ENCODE results near the gene ATG14. TPM values are rescaled to one million over a fixed set of nuclear protein-coding genes. Genes with fewer than 3 reads are reported as not detected.

ATG14 gene
- total RNA-seq, 1 donor from 2014 or later = 13.2 TPM

DNA sequence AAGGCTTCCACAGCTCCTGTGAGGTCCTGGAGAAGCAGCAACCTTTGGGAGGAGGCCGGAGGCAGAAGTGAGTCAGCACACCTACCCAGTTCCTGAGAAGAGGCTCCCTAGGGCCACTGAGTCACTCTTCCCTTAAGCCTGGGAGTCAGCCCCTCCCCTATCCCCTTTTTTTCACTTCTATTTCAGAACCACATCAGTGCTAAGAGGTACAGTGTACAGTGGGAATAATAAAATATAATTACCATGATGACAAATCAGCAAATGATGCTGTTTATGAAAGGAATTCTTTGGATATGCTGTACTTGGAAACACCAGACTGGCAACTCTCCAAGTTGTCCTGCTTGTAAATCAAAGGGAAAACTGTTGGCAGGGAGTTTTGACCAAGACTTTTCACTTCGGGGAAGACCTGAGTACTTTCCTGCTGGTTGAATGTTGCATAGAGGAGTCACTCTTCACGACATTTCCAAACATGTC lies 36.5 kb upstream of the ATG14 start:
- no peak for DNase-seq
- Histone ChIP-seq H3K4me3 (no peak overlapping the region), H3K4me1 (peaks cover 34% of the 10 kb centered on the region), H3K36me3 (no peaks in the 10 kb centered on the region), H3K27me3 (ENCODE audit: low read depth) (no peaks in the 10 kb centered on the region), H3K9me3 (replicated peaks) (no peaks in the 10 kb centered on the region), H3K27ac (replicated peaks) (no peak overlapping the region)
- TF ChIP-seq, protein P1, sequence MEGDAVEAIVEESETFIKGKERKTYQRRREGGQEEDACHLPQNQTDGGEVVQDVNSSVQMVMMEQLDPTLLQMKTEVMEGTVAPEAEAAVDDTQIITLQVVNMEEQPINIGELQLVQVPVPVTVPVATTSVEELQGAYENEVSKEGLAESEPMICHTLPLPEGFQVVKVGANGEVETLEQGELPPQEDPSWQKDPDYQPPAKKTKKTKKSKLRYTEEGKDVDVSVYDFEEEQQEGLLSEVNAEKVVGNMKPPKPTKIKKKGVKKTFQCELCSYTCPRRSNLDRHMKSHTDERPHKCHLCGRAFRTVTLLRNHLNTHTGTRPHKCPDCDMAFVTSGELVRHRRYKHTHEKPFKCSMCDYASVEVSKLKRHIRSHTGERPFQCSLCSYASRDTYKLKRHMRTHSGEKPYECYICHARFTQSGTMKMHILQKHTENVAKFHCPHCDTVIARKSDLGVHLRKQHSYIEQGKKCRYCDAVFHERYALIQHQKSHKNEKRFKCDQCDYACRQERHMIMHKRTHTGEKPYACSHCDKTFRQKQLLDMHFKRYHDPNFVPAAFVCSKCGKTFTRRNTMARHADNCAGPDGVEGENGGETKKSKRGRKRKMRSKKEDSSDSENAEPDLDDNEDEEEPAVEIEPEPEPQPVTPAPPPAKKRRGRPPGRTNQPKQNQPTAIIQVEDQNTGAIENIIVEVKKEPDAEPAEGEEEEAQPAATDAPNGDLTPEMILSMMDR (IDR thresholded peaks at IDR 0.05; ENCODE audit: borderline replicate concordance) = no peak
- intact Hi-C loops (cut with micrococcal nuclease) = loop anchor here (10.0 kb wide), 1 partner anchor 1037 kb away; no protein-coding TSS in a partner anchor

DNA sequence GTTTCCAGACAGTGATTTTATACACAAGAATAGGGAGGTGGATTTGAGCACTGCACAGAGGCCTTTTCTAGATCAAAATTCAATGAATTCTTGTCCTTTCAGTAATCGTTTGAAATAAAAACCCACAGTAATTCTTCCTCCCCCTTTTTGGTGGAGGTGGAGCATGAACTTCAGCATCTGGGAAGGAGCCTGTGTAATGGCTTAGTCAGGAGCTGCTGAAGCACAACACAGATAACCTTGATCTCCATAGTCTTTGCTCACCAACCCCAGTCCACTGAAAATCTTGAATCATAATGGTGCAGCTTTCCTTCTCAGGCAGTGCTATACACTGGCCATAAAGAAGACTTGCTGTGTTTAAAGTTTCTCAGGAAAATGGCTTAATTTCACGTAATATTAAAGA lies 35.2 kb upstream of the ATG14 start:
- Histone ChIP-seq H3K9me3 (replicated peaks) (no peaks in the 10 kb centered on the region), H3K27me3 (ENCODE audit: low read depth) (no peaks in the 10 kb centered on the region), H3K4me3 (no peak overlapping the region), H3K36me3 (no peaks in the 10 kb centered on the region), H3K27ac (replicated peaks) (peak overlapping the region; percentile 28), H3K4me1 (peaks cover 30% of the 10 kb centered on the region)
- DNase-seq = no peak
- TF ChIP-seq, protein P1 (IDR thresholded peaks at IDR 0.05; ENCODE audit: borderline replicate concordance) = no peak
- intact Hi-C loops (cut with micrococcal nuclease) = loop anchor here (10.0 kb wide), 1 partner anchor 1038 kb away; no protein-coding TSS in a partner anchor

DNA sequence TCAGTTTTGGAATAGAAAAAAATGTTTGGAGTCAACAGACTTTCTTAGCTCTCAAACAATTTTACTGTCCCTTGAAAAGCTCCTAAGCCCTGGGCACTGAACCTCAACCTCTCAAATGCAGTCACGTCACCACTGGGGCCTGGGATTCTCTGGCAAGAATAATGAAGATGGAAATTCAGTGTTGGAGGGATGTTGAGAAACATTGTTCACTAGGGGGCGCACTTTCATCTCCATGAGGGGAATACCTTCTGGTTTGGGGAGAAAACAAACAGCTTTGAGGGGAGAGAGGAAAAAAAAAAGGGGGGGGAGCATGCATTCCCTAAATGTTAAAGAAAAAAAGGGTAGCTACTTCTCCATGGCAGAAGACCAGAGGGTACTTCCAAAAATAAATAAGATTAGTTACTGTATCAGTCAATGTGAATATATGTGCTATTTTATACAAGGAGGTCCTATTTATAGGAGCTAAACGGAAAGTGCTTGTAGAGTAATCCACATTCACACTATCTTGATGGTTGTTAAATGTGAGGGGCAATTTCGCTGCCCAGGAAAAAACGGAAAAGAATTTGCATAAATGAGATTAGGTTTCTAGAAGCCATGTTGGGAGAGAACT lies 34.6 kb upstream of the ATG14 start:
- Histone ChIP-seq H3K36me3 (no peaks in the 10 kb centered on the region), H3K27ac (replicated peaks) (peak overlapping the region; percentile 28), H3K9me3 (replicated peaks) (no peaks in the 10 kb centered on the region), H3K4me1 (peaks cover 24% of the 10 kb centered on the region), H3K27me3 (ENCODE audit: low read depth) (no peaks in the 10 kb centered on the region), H3K4me3 (no peak overlapping the region)
- no peak for DNase-seq
- intact Hi-C loops (cut with micrococcal nuclease) = loop anchor here (10.0 kb wide), 1 partner anchor 1039 kb away; no protein-coding TSS in a partner anchor
- TF ChIP-seq, protein P1 (IDR thresholded peaks at IDR 0.05; ENCODE audit: borderline replicate concordance) = peak; percentile 72

DNA sequence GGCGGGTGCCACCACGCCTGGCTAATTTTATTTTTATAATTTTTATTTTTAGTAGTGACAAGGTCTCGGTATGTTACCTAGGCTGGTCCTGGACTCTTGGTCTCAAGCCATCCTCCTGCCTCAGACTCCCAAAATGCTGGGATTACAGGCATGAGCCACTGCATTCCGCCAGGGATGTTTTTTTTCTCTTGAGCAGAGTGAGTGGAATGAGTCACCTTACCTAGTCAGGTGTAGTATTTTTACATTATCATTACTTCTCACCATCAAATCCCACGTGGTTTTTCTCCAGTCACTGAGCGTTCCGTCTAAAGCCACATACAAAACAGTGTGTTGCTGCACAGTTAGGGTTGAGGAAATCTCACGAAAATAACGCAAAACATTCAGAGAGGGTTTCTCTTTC lies 29.7 kb upstream of the ATG14 start:
- intact Hi-C loops (cut with micrococcal nuclease) = loop anchor here (10.0 kb wide), 1 partner anchor 1044 kb away; no protein-coding TSS in a partner anchor
- no peak overlapping the region for H3K27ac ChIP-seq (replicated peaks)
- peaks cover 5% of the 10 kb centered on the region for H3K4me1 ChIP-seq
- DNase-seq = no peak
- H3K36me3 ChIP-seq = no peaks in the 10 kb centered on the region
- TF ChIP-seq, protein P1 (IDR thresholded peaks at IDR 0.05; ENCODE audit: borderline replicate concordance) = no peak
- H3K9me3 ChIP-seq (replicated peaks) = no peaks in the 10 kb centered on the region
- peaks cover 31% of the 10 kb centered on the region for H3K27me3 ChIP-seq (ENCODE audit: low read depth)
- H3K4me3 ChIP-seq = no peak overlapping the region

DNA sequence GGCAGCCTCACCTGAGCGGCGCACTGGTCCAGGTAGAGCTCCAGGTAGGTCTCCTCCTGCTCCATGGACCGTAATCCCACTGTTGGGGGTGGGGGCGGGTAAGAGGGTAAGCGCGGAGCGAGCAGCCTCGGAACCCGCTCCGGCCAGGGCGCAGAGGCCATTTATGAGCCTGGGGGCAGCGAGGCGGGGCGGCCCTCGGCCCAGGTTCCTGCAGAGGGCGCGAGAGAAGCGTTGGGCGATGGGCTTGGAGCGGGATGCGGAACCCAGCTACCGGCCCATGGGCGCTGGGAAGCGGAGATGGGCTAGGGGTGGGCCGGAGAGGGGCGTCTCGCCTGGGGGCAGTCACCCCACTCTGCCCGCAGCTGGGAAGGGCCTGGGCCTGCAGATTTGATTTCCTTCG lies 28.8 kb upstream of the ATG14 start, which contains the start of gene TBPL2:
Gene TBPL2, minus strand, starts transcription at position 232 of the 400 bp plus-strand sequence. Its CDS starts 167 bp downstream, at position 65.
- intact Hi-C loops (cut with micrococcal nuclease) = loop anchor here (10.0 kb wide), 1 partner anchor 1044 kb away; no protein-coding TSS in a partner anchor
- H3K27me3 ChIP-seq (ENCODE audit: low read depth) = peaks cover 31% of the 10 kb centered on the region
- H3K27ac ChIP-seq (replicated peaks) = no peak within 1 kb of the TSS
- H3K9me3 ChIP-seq (replicated peaks) = no peaks in the 10 kb centered on the region
- H3K4me1 ChIP-seq = no peaks in the 10 kb centered on the region
- TF ChIP-seq, protein P1 (IDR thresholded peaks at IDR 0.05; ENCODE audit: borderline replicate concordance) = peak; percentile 40
- no peak for DNase-seq
- H3K4me3 ChIP-seq = peak within 1 kb of the TSS; percentile 27
- no peaks in the 10 kb centered on the region for H3K36me3 ChIP-seq
